HG03558 (cell line): ENCODE results near the gene THADA.
"Not testable (repeated sequence)": the region's sequence is repeated elsewhere in the genome, so short reads cannot be mapped to it uniquely, and the experiment has no call there.

ENCODE experiments used
- ATAC-seq: cut with Tn5 transposase; IDR thresholded peaks from one replicate; pipeline ENCODE4 v1.9.1; 2021; ENCODE audit warnings: moderate number of reproducible peaks; ENCODE audit not compliant: unreplicated experiment; ENCODE audit errors: extremely low read depth

The THADA gene

DNA sequence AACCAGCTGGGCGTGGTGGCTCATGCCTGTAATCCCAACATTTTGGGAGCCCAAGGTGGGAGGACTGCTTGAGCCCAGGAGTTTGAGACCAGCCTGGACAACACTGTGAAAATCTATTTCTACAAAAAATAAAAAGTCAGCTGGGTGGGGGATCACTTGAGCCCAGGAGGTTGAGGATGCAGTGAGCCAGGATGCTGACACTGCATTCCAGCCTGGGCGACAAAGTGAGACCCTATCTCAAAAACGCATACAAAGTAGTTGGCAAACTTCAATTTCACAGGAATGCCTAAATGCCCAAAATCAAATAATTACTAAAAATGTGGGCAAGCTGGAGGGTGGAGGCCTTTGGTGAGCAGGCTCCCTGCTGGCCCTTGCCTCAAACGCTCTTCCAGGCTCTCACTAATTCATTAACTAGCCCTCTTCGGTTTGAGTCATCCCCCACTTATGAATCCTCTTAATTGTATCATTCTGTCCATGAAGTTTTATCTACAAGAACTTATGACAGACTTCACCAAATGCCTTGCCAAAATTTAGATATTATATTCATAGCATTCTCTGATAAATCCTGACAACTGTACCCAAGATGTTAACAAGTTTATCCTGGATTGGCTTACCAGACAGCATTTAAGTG is 300.8 kb downstream of the THADA start:
- ATAC-seq: no peak

DNA sequence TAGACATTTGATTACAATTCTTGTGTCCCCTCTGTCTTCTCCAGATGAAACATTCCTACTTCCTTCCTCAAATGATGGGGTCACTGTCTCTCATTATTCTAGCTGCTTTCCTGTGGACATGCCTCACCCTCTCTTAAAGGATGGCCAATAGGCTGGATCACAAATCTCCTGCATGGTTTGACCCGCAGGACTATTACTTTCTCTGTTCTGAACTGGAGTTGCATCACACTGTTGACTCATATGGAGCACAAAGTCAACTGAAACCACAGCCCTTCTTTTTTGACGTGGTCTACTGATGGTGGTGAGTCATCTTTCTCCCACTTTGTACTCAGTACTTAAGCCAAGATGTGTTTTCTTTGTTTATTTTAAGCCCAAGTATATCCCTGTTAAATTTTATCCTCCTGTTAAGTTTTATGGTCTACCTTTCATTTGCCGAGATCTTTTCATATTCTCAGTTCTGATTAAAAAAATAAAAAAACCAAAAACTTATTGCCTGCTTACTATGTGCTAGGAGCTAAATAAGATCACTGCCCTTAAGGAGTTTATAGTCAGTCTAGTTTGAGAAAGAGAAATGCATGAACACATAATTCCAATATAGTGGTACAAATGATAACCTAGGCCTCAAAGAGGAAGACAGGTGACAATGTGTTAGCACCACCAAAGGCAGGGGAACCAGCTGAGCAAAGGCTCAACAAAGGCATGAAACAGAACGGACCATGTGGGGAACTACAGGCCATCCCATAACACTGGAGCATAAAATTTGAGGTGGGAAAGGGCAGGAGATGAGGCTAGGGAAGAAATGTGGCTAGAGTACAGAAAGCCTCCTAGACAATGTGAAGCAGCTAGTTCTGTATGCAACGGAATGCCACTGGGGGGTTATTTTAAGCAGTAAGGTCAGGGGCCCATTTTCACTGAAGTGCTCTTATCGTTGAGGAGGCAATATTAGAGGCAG is 301.8 kb downstream of the THADA start:
- peak; percentile 96 for ATAC-seq

DNA sequence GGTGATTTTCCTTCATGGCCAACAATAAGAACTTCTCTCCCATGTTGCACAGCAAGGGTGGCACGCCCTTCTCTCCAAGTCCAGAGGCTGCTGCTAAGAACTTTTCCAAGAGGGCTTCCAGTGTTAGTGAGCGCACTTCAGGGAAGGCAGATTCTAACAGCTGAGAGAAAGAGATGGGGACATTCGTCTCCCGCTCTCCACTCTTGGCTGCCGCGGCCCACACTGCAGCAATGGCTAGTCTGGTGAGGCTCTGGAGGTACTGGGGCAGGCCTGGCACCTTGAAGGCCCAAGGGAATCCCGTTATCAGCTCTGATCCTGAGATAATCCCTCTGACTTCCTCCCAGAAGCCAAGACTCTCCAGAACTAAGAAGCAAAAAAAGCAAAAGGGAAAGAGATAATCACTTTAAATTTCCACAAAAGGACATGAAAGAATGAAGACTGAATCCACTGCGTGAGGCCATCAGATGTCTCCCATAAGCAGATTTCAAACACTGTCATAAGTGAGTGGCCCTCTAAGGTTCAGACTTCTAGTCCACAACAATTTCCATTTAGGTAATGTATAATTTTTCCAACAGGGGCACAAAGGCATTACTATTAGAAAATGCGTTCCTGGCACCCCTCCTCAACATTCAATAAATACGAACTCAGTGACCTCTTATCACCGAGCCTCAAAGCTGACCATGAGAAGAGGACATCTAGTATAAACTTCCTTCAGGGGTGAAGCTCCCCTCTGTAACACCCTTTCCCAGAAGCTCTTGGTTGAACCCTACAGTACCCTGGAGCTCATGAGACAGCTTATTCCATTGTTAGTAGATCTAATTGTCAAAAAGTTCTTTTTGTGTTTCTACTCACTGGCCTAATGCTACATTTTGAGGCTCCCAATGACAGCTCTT is 302.7 kb downstream of the THADA start:
- no peak for ATAC-seq

DNA sequence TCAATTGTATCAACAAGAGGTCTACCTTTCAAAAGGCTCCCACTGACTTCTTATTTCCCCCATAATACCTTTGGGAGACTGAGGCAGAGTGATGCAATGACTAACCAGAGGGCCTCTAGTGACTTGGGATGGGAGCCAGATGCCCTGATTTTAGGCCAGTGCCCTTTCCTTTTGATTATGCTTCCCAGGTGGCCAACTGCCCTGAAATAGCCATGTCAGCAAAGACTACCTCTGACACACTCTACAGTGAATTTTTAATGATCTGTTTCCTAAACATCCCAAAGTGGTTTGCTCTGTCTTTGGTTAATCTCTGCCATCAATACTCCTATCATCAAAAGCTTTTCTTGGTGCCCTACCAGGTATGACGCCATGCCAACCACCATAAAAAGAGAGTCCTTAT is 303.5 kb downstream of the THADA start:
- no peak for ATAC-seq

DNA sequence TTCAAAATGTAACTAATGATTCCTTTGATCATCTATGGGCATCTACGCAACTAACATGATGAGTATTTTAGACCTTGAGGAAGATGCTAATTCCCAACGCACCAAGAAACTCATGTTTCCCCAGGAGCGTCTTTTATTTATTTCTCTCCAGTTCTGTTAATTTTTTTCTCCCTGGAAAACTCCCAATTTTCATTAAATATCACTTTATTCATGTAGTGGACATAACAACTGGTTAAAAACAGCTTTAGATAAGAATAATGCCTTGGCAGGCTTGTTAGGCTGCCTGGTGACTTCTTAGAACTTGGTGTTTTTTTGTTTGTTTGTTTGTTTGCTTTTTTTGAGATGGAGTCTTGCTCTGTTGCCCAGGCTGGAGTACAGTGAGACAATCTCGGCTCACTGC is 306.5 kb downstream of the THADA start:
- no peak for ATAC-seq

DNA sequence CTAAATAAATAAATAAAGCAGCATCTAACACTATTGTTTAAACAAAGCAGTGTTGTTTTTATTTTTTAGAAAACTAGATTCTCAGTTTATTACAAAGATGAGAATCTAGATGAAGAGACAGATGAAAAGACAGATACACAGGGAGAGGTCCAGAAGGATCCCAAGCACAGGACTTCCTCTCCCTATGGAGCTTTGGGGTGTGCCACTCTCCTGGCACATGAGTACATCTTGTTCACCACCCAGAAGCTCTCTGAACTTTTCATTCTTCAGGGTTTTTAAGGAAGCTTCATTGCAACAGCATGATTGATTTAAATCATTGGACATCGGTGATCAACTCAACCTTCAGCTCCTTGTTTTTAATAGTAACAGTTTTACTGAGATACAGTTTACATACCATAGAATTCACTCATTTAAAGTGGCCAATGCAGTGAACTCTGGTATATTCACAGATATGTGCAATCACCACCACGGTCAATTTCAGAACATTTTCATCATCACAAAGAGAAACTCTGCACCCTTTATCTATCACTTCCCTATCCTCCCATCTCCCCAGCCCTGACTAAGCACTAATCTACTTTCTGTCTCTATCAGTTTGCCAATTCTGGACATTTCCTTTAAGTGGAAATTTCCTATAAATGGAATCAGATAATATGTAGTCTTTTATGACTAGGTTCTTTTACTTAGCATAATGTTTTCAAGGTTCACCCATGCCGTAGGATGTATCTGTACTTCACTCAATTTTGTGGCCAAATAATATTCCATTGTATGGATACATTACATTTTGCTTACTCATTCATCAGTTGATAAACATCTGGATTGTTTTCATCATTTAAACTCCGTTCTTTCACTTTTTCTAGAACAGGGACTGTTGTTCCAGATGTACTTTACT is 307.2 kb downstream of the THADA start:
- ATAC-seq: no peak

DNA sequence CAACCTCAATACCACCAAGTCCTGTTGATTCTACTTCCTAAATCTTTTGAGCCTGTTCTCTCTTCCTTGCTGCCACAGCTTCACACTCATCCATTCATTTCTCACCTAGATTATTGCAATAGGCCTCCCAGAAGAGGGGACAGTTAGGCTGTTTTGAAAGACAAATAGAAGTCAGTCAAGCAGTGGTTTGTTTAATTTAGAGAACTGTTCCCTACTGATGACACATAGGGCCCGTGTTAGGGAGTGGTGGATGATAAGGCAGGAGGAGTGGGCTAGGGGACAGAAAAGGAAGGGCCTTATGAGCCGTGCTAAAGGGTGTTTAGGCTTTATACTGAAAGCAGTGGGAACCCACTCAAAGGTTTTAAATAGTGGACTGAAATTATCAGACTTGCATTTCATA is 309.9 kb downstream of the THADA start:
- no peak for ATAC-seq

DNA sequence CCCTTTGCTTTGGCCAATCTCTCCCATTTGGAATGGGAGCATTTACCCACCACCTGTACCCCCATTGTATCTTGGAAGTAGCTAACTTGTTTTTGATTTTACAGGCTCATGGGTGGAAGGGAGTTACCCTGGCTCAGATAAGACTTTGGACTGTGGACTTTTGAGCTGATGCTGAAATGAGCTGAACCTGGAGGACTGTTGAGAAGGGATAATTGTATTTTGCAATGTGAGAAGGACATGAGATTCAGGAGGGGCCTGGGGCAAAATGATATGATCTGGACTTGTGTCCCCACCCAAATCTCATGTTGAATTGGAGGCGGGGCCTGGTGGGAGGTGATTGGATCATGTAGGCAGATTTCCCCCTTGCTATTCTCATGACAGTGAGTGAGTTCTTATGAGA is 310.9 kb downstream of the THADA start:
- no peak for ATAC-seq

DNA sequence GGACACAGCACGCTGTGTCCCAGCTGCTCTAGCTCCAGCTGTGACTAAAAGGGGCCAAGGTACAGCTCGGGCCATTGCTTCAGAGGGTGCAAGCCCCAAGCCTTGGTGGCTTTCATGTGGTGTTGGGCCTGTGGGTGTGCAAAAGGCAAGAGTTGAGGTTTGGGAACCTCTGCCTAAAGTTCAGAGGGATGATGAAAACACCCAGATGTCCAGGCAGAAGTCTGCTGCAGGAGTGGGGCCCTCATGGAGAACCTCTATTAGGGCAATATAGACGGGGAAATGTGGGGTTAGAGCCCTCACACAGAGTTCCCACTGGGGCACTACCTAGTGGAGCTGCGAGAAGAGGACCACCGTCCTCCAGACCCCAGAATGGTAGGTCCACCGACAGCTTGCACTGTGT is 311.5 kb downstream of the THADA start:
- ATAC-seq: not testable (repeated sequence)

DNA sequence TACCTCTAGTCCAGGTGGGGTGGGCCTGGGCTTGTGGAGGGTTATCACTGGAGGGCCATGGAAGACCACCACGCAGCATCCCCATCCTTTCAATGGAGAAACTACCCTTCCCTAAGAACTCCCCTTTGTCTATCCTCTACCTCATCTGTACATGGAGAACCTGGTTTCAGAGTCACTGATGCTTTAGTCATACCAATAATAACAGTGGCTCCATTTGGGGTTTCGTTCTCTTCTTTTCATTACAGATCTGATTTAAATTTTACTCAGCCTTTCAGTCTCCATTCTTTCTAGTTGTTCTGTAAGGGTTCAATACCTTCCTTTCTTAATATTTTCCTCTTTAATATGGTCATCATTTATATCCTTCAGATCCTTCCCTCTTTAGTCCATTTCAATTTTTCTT is 314.8 kb downstream of the THADA start:
- no peak for ATAC-seq

DNA sequence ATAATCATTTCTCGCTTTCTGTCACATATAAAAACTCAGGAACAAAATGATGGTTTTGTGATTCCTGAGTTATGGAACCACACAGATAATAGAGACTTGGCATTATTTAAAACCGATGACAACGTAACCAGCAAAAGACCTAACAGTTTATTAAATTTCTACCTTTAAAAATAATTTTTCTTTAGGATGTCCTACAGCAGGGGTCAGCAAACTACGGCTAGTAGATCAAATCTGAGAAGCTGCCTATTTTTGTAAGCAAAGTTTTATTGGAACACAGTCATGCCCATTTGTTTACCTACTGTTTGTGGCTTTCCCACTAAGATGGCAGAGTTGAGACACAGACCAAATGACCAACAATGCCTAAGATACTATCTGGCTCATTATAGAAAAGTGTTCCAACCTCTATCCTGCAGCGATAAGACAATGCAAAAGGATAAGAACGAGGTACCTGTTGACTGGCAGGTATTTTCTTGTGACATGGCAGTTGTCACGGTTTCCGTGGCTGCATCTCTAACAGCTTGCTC is 316.5 kb downstream of the THADA start:
- no peak for ATAC-seq

DNA sequence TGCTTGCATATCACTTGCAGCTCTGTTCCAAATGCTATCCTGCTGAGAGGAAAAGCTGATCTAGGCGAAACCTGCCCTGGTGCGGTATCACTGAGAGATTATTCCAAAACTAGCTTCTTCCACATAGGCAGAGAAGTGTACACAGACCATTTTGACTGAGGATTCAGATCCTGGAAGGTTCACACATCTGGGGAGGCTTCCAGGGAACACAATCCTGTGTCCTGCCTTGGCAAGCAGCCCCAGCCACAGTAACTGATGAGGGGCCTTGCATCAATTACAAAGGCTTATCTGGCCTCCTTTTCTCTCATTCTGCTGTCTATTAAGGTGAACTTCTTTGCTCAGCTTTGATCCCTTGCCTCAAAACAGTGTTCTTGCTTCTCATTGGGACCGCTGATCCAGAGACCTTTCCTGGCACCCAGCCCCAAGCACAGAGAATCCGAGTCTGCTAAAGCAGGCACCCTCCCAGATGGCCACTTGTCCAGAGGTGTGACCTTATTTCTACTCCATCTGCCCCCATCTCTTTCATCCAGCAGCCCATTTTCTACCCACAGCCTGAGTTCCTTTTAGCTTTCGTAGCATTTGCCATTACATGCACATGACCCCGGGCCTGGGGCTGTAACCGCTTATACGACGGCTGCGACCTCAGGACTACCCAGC is 317.1 kb downstream of the THADA start:
- ATAC-seq: no peak

DNA sequence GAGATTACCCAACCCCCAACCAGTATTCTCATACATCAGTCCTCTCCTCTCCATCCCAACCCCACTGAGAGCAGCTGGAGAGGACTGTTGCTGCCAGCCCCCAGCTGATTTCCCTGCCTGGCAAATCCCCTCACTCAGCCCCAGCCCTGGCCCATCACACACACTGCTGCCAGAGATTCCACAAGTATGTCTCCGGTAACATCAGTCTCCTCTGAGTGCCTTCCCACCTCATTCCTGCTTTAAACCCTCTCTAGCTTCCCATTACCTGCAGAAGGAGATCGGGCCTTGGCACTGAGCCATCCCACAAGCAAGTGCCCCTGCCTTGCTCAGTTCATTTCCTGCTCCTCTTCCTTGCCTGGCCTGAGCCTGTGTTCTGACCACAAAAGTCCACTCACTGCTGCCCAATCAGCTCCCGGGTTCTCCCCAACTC is 318.9 kb downstream of the THADA start:
- ATAC-seq: no peak

DNA sequence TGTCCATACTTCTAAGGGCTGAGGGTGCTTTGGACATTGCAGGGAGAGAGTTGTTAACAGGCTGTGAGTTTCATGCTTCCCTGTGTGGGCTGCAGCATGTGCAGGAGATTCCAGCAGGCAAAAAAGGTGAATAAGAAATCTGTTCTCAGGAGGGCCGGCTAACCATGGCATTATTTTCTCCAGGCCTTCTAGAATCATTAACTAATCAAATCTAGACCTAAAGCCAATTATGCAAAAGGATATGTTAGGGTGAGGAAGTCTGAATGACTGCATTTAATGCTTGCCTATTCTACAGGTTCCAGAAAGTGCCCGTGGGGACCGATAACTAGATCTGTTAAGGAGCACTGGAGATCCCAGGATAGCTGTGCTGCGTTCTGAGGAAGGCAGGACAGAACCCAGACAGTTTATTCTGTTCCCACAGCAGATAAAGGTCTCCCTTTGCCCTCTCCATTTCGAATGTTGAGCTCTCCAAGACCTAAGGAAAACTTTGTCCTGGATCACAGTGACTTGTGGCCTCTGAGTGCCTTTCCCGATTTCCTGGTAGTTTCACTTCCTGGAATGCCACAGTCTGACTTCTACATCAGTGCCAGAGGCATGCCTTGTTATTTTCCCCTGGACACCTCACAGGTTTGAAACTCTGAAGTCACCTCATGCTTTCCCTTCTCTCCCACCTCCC is 319.4 kb downstream of the THADA start:
- no peak for ATAC-seq

DNA sequence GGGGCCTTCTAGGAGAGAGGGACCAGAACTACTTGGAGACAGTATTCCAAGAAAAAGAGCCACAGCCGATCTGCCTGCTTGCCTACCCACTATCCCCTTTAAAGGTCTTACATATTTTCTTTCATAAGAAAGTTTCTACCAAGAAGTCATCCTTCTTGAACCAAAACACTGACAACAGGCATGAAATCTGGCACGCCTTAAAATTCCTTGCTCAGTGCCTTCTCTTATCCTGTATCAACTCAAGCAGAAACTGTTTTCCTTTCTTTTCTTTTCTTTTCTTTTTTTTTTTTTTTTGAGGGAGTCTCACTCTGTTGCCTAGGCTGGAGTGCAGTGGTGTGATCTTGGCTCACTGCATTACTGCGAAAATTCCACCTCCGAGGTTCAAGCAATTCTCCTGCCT is 321.1 kb downstream of the THADA start:
- no peak for ATAC-seq

DNA sequence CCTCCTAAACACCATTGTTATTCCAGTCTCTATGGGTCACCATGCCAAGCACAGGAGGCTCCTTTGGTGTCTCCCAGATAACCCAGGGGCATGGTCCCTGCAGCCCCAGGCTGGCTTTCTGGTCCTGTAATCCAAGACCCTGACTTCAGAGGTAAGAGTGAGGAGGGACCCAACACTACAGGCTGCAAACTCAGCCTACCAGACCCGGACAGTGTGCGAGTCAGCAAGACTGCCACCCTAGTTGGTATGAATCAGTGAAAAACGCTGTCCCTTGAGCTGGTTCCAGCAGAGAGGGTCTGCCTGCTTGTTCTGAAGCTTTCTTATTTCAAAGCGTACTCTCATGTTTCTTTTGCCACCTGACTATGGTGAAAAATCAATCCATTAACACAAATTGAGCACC is 321.8 kb downstream of the THADA start:
- ATAC-seq: no peak

DNA sequence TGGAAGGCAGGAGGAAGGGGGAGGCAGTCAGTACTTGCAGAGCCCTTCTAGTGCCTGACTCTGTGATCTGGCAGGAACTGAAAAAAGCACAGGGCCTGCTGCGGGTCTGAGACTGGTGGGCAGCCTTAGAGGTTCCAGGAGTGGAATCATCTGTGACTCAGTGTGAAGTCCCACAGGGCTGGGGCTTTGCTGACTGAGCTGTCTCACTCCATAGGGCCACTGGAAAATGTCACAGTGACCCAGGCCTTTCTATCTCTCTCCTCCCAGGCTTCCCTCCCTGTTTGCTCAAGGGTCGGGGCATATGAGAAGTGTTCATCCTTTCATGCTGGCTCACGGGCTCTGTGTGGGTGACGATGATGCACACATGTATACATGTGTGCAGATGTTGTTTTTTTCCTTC is 322.3 kb downstream of the THADA start:
- no peak for ATAC-seq

DNA sequence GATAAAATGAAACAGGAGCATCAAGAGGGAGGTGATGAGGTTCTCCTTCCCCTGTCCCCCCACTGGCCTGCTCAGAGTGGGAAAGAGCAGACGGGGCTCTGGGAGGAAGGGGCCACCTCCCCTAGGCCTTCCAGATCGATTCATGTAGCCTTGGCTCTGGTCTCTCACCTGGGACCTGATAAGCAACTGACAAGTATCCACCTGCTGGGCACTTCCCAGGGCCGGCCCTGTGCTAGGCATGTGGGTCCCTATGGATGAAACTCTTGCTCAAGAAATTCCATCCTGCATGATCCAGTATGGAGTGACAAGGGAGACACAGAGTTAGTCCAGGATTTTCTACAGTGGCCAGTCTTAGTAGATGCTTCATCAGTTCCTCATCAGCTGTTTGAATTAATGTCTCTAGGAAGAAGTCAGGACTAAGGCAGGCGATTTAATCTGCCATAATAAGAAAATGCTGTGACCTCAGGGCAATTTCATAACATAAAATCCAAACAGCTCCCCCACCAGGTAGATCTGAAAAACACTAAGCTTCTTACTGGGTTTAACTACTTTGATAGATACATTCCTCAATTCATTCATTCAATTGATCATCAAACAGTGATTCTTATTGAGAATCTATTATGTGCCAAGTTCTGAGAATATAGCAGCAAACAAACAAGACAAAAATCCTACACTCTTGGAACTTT is 324.8 kb downstream of the THADA start:
- no peak for ATAC-seq
